Transverse colon (tissue), 4 donors: Measurements from ENCODE around the gene UTP11. TPM values are rescaled to one million over a fixed set of nuclear protein-coding genes. Genes with fewer than 3 reads are reported as not detected.
A peak's percentile ranks its signal among the peaks of the same experiment; 100 is the strongest.

Experiments
- DNase-seq: peaks from one replicate; pipeline ENCODE4 v3.0.0-alpha.2; 2019
- H3K27ac ChIP-seq, 4 donors: fragments of 200-600 bp; sonication (generic); 2 replicates each; pipeline ENCODE4 v1.5.1; 2016 to 2018; ENCODE audit warnings: inconsistent platforms in 4 of 4
- H3K27me3 ChIP-seq: fragments of 200-600 bp; sonication (generic); 2 replicates; pipeline ENCODE4 v1.5.1; 2017; ENCODE audit warnings: inconsistent platforms
- H3K36me3 ChIP-seq, 4 donors: fragments of 200-600 bp; sonication (generic); 2 replicates each; pipeline ENCODE4 v1.5.1; 2017 to 2019; ENCODE audit warnings: inconsistent platforms in 4 of 4
- H3K4me1 ChIP-seq, 4 donors: fragments of 200-600 bp; sonication (generic); 2 replicates each; pipeline ENCODE4 v1.5.1; 2017 to 2020; ENCODE audit warnings: inconsistent platforms in 4 of 4
- H3K4me3 ChIP-seq, 4 donors: fragments of 200-600 bp; sonication (generic); 1 replicate in 1 of 4; 2 replicates in 3 of 4; pipeline versions ENCODE4 v1.5.1 to v1.6.1; 2017 to 2019; ENCODE audit warnings: inconsistent platforms in 4 of 4
- H3K9me3 ChIP-seq, 2 donors: fragments of 200-600 bp; sonication (generic); 2 replicates each; pipeline ENCODE4 v1.5.1; 2017 to 2019; ENCODE audit warnings: inconsistent platforms in 2 of 2
- EP300 ChIP-seq: sonication (generic); formaldehyde crosslinking; IDR thresholded peaks from one replicate; pipeline ENCODE4 v1.6.1; 2017; ENCODE audit warnings: antibody characterized with exemption, low read depth
- POLR2A ChIP-seq: fragments of 450-650 bp; IDR thresholded peaks from one replicate; pipeline ENCODE4 v1.6.1; 2016; ENCODE audit warnings: antibody characterized with exemption, mild to moderate bottlenecking, moderate library complexity
- POLR2AphosphoS5 ChIP-seq, 3 donors: sonication (generic); formaldehyde crosslinking; IDR thresholded peaks; one replicate each; pipeline ENCODE4 v1.6.1; 2016; ENCODE audit warnings: antibody characterized with exemption in 3 of 3
- WGBS, 2 donors: methylation state at CpG; one replicate each; pipeline ENCODE4 v1.1.5; 2018; ENCODE audit warnings: low coverage in 1 of 2; 5-methylcytosine and 5-hydroxymethylcytosine counted together
- in situ Hi-C, 4 donors: fragments of 200-750 bp; cut with MboI; loops; one replicate each; pipeline versions ENCODE4 v1.15.0 to v1.15.1; 2017; ENCODE audit warnings: low sequenced_read_pairs in 3 of 4, low pct_ligation_motif_present in 1 of 4, low pct_unique_long_range_greater_than_20kb in 1 of 4
- intact Hi-C: fragments of 100-400 bp; cut with DNase I; formaldehyde crosslinking; loops from one replicate; pipeline ENCODE4 v1.15.1; 2023; ENCODE audit warnings: low total_unique reads
- total RNA-seq, 4 donors: library from RNA; depleted of rRNA; stranded (reverse); fragments of >200 nt; gene quantifications; one replicate each; pipeline ENCODE4 v1.1.0, GENCODE V29; 2016
- TF ChIP-seq, protein P1 (sequence below), 5 experiments: fragments of 200-600 bp in 3 of 5; fragments of 450-650 bp in 2 of 5; sonication (generic) in 3 of 5; IDR thresholded peaks; 1 replicate in 2 of 5; 2 replicates in 3 of 5; pipeline ENCODE4 v1.5.1; 2016 to 2017; ENCODE audit warnings: antibody characterized with exemption in 5 of 5, inconsistent platforms in 3 of 5, mild to moderate bottlenecking in 2 of 5, moderate library complexity in 1 of 5

UTP11 gene
- total RNA-seq, 4 donors from 2014 or later: 3.2 to 22.2 (median 15.3) TPM

DNA sequence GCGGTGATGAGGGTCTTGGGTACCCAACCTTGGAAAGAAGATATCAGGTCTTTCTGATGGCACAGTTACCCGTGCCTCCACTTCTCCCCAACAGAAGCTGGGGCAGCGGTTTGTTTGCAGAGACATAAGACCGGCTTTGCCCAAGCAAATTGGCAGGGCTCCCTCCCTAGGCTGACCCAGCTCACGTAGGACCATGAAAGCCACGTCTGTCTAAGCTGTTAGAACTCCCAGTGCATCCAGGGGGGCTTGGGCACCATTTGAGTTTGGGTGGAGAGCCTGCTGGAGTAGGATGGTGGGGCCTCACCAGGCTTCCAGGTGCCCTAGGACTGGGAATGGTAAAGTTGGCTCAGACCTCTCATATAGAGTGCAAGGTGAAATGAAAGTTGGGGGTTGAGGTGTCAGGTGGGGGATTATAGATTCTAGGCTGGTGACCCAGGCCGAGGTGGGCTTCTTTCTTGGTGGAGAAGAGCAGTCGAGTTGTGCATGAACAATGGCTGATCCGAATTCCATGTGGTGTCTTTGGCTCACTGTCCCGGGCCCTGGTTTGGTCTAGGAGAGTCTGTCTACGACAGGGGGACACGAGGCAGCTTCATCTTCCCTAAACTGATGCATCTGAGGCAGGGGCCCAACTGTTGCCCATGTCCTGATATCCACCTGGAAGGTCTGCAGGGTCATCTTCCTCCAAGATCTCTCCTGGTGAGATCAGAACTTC is 30.7 kb downstream of the UTP11 start:
- intact Hi-C loops: no loop called here
- H3K4me3 ChIP-seq: no peak overlapping the region
- H3K27me3 ChIP-seq: peaks cover 84% of the 10 kb centered on the region
- TF ChIP-seq POLR2A (no peak), EP300 (no peak)
- no peaks in the 10 kb centered on the region for H3K36me3 ChIP-seq
- no peak overlapping the region for H3K27ac ChIP-seq
- WGBS, 2 donors: 78% methylated on average over 12 of the region's 12 CpGs; no CpG with 5 or more reads in 1 of the 2 donors
- no peak for DNase-seq
- no peaks in the 10 kb centered on the region for H3K9me3 ChIP-seq
- in situ Hi-C loops: loop anchor here in 1 of 4 donors (25.0 kb wide), 1 partner anchor 794 kb away; no protein-coding TSS in a partner anchor
- peaks cover 14 to 26% (median 22%) of the 10 kb centered on the region in 4 donors for H3K4me1 ChIP-seq

DNA sequence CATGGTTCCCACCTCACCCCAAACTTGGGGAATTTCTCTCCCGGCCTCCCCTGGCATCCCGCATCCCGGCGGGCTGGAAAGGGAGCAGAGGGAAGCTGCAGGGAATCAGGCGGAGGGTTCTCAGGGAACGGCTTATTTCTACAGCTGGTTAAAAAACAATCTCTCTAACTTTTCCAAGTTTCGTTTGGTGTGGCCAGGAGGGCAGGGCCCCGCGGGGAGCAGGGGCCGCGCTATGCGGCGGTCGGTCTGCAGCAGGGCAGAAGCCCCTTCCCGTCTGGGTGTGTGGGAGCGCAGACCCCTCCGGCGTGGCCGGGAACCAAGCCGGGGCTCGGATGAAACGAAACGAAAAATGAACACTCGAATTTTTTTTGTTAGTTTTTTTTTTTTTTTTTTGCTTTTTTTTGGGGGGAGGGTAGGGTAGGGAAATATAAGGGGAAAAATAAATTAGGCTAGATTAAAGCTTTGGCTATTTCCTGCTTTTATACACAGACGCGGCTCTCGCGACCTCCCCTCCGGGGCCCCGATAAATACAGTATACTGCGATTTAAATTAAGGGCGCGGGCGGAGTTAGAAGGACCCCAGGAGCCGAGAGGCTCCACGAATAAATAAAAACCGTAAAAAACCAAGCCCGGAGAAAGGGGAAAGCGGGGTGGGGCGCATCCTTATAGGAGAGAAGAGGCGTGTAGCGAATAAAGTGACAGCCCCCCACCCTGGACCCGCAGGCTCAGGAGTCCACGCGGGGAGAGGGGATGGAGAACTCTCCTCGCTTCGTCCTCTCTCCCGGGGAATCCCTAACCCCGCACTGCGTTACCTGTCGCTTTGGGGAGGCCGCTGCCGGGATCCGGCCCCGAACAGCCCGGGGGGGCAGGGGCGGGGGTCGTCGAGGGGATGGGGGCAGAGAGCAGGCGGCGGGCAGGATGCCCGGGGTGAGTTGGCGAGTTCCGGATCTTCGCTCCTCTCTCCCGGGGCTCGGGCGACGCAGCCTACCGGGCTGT is 32.0 kb downstream of the UTP11 start:
- no peak for DNase-seq
- in situ Hi-C loops: loop anchor here in 1 of 4 donors (25.0 kb wide), 1 partner anchor 793 kb away; no protein-coding TSS in a partner anchor

DNA sequence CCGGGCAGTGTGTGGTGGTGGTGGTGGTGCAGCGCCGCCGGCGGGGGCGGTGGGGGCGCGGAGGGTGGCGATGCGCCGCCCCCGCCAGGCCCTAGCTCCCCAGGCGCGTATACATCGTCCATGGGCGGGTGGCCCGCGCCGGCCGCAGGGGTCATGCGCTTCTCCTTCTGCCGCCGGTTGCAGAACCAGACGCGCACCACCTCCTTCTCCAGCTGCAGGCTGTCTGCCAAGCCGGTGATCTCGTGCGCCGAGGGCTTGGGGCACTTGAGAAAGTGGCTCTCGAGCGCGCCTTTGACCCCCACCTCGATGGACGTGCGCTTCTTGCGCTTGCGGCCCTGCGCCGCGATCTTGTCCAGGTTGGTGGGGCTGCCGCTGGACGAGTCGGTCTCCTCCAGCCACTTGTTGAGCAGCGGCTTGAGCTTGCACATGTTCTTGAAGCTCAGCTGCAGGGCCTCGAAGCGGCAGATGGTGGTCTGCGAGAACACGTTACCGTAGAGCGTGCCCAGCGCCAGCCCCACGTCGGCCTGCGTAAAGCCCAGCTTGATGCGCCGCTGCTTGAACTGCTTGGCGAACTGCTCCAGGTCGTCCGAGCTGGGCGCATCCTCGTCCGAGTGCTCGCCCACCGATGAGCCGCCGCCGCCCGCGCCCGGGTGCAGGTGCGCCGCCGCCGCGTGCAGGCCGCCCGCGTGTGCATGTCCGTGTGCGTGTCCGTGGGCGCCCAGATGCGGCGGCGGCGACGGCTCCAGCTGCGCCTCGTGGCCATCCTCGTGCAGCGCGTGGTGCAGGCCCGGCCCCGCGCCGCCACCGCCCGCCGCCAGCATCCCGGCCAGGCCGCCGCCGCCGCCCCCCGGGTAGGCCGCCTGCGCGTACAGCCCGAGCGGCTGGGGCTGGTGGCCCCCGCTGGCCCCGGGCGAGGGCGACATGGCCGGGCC is 33.1 kb downstream of the UTP11 start:
- in situ Hi-C loops: loop anchor here in 1 of 4 donors (25.0 kb wide), 1 partner anchor 792 kb away; no protein-coding TSS in a partner anchor
- intact Hi-C loops: no loop called here
- TF ChIP-seq EP300: no peak
- TF ChIP-seq, protein P1, sequence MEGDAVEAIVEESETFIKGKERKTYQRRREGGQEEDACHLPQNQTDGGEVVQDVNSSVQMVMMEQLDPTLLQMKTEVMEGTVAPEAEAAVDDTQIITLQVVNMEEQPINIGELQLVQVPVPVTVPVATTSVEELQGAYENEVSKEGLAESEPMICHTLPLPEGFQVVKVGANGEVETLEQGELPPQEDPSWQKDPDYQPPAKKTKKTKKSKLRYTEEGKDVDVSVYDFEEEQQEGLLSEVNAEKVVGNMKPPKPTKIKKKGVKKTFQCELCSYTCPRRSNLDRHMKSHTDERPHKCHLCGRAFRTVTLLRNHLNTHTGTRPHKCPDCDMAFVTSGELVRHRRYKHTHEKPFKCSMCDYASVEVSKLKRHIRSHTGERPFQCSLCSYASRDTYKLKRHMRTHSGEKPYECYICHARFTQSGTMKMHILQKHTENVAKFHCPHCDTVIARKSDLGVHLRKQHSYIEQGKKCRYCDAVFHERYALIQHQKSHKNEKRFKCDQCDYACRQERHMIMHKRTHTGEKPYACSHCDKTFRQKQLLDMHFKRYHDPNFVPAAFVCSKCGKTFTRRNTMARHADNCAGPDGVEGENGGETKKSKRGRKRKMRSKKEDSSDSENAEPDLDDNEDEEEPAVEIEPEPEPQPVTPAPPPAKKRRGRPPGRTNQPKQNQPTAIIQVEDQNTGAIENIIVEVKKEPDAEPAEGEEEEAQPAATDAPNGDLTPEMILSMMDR (IDR thresholded peaks at IDR 0.05): no peak
- TF ChIP-seq POLR2A: no peak
- no peak for TF ChIP-seq POLR2AphosphoS5 (IDR thresholded peaks at IDR 0.05)
- no peaks in the 10 kb centered on the region for H3K9me3 ChIP-seq
- no peaks in the 10 kb centered on the region for H3K36me3 ChIP-seq
- H3K4me1 ChIP-seq: peaks cover 14 to 26% (median 22%) of the 10 kb centered on the region in 4 donors
- DNase-seq: no peak
- 9% methylated on average over 63 of the region's 115 CpGs; no CpG with 5 or more reads in 1 of the 2 donors for WGBS, 2 donors
- peaks cover 79% of the 10 kb centered on the region for H3K27me3 ChIP-seq
- H3K4me3 ChIP-seq: peak overlapping the region in 3 of 4 donors; percentile 27 to 59 (median 54)
- H3K27ac ChIP-seq: no peak overlapping the region

More for the DNA sequence above, 32.0 kb downstream of the UTP11 start:
- Histone ChIP-seq H3K27me3 (peaks cover 85% of the 10 kb centered on the region), H3K9me3 (no peaks in the 10 kb centered on the region), H3K36me3 (no peaks in the 10 kb centered on the region), H3K27ac (no peak overlapping the region), H3K4me1 (peaks cover 14 to 26% (median 22%) of the 10 kb centered on the region in 4 donors), H3K4me3 (peak overlapping the region in 1 of 4 donors; percentile 27)
- TF ChIP-seq POLR2A (no peak), POLR2AphosphoS5 (IDR thresholded peaks at IDR 0.05) (peak in 1 of 3 donors; percentile 34), EP300 (no peak)
- TF ChIP-seq, protein P1 (IDR thresholded peaks at IDR 0.05): no peak
- intact Hi-C loops: no loop called here
- 6 to 7% methylated on average over 35 to 69 of the region's 70 CpGs for WGBS, 2 donors

DNA sequence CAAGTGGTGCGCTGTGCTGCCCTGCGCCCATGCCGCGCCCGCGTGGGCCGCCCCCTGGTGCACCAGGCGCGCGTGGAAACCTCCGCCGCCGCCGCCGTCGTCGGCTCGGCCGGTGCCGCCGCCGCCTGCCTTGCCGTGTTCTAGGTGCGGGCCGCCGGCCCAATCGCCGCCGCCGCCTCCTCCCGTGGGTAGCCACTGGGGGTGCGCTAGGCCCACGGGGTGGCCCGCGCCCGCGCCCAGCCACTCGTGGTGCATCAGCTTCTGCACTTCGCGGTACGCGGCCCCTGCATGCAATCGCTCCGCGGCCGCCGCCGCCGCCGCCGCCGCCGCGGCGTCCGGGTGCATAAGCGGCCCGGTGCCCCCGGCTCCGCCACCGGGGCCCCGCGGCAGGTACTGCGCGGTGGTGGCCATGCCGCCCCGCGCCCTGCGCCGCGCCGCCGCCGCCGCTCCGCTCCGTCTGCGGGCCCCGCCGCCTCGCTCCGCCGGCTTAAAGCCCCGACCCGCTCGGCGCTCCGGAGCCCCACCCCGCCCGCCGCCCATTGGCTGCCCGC is 33.9 kb downstream of the UTP11 start, which contains the start of gene POU3F1:
Gene POU3F1, minus strand, starts transcription at position 461 of the 551 bp plus-strand sequence. Its CDS starts 50 bp downstream, at position 411.
- intact Hi-C loops: no loop called here
- peak within 1 kb of the TSS; percentile 29 to 68 (median 46) for H3K27ac ChIP-seq
- 2% methylated on average over 29 of the region's 92 CpGs; no CpG with 5 or more reads in 1 of the 2 donors for WGBS, 2 donors

More for the DNA sequence above, 33.9 kb downstream of the UTP11 start, which contains the start of gene POU3F1:
- Histone ChIP-seq H3K36me3 (no peaks in the 10 kb centered on the region), H3K27me3 (peaks cover 72% of the 10 kb centered on the region), H3K4me1 (peaks cover 14 to 26% (median 22%) of the 10 kb centered on the region in 4 donors), H3K9me3 (no peaks in the 10 kb centered on the region), H3K4me3 (peak within 1 kb of the TSS; percentile 27 to 66 (median 46))
- TF ChIP-seq EP300 (no peak), POLR2AphosphoS5 (IDR thresholded peaks at IDR 0.05) (no peak), POLR2A (no peak)
- TF ChIP-seq, protein P1 (IDR thresholded peaks at IDR 0.05): no peak
- in situ Hi-C loops: loop anchor here in 1 of 4 donors (25.0 kb wide), 1 partner anchor 791 kb away; no protein-coding TSS in a partner anchor
- no peak for DNase-seq
